Activated CD4-positive, alpha-beta T cell treated with anti-CD3 and anti-CD28 coated beads for 36 hours (primary cell): ENCODE measurements around the gene ECI1. TPM values are rescaled to one million over a fixed set of nuclear protein-coding genes. Genes with fewer than 3 reads are reported as not detected.
"Not testable (repeated sequence)": the region's sequence is repeated elsewhere in the genome, so short reads cannot be mapped to it uniquely, and the experiment has no call there.

Source experiments
- ATAC-seq: fragments of 200-7000 bp; cut with Tn5 transposase; one replicate; pipeline ENCODE4 v1.10.0; 2021; ENCODE audit warnings: mild to moderate bottlenecking, moderate library complexity
- CTCF ChIA-PET: fragments of 350-600 bp; sonication (Branson Sonifier 250); formaldehyde crosslinking; loops from one replicate; lab custom pipeline; 2021; ENCODE audit warnings: antibody characterized with exemption; lab: Charles Lee
- POLR2A ChIA-PET: fragments of 350-600 bp; sonication (Branson Sonifier 250); formaldehyde crosslinking; loops from one replicate; lab custom pipeline; 2021; ENCODE audit warnings: antibody characterized with exemption, inconsistent platforms; lab: Charles Lee
- DNase-seq: peaks from one replicate; pipeline ENCODE4 v3.0.0-alpha.2; 2020
- H3K27ac Mint-ChIP-seq: one replicate; pipeline ENCODE4 v1.8.0; 2021; ENCODE audit warnings: mixed read lengths
- H3K27me3 Mint-ChIP-seq: one replicate; pipeline ENCODE4 v1.8.0; 2021; ENCODE audit warnings: mixed read lengths
- H3K36me3 Mint-ChIP-seq: one replicate; pipeline ENCODE4 v1.8.0; 2021; ENCODE audit warnings: low read depth, mixed read lengths
- H3K4me1 Mint-ChIP-seq: one replicate; pipeline ENCODE4 v1.8.0; 2021; ENCODE audit warnings: mixed read lengths
- H3K4me3 Mint-ChIP-seq: one replicate; pipeline ENCODE4 v1.8.0; 2021; ENCODE audit warnings: mild to moderate bottlenecking, moderate library complexity, mixed read lengths
- H3K9me3 Mint-ChIP-seq: one replicate; pipeline ENCODE4 v1.8.0; 2021; ENCODE audit warnings: low read depth, mixed read lengths
- intact Hi-C, 2 experiments: fragments of 100-400 bp; cut with DNase I in 1 of 2; cut with micrococcal nuclease in 1 of 2; formaldehyde crosslinking; loops; one replicate each; pipeline versions ENCODE4 v1.14.2 to v1.15.1; 2022 to 2024; cut with DNase I, micrococcal nuclease
- total RNA-seq, 2 experiments: library from RNA; stranded (reverse); gene quantifications; one replicate each; pipeline ENCODE4 v1.2.3, GENCODE V29; 2021

The ECI1 gene
- total RNA-seq, 2 experiments from 2014 or later = 23.0 to 41.0 TPM

- CTCF ChIA-PET = interaction anchor here (0.6 to 0.7 kb wide), 2 partner anchors 16 to 306 kb away, joined by 3 to 4 read pairs; no protein-coding TSS in a partner anchor
- POLR2A ChIA-PET = interaction anchor here (1.1 kb wide), 1 partner anchor 51 kb away, joined by 3 read pairs; the partner anchor contains the start of gene TRAF7
- H3K27me3 Mint-ChIP-seq = no peaks in the 10 kb centered on the region
- peaks cover 16% of the 10 kb centered on the region for H3K4me1 Mint-ChIP-seq
- H3K9me3 Mint-ChIP-seq = no peaks in the 10 kb centered on the region
- peaks cover 23% of the 10 kb centered on the region for H3K36me3 Mint-ChIP-seq
- peak overlapping the region; percentile 83 for H3K4me3 Mint-ChIP-seq
- intact Hi-C loops = loop anchor here (5.0 to 10.0 kb wide), 5 partner anchors 50 to 592 kb away; partner anchors contain the start of genes CRAMP1 (in 1 of the 2), IFT140 (in 1 of the 2), NTN3 (in 1 of the 2) and RNPS1 (in 1 of the 2)
- DNase-seq = no peak
- peak overlapping the region; percentile 84 for H3K27ac Mint-ChIP-seq
- ATAC-seq = no peak
Observed at GRCh38 chr16:2206780-2207433, 44.5 kb downstream of the ECI1 start.

- no peaks in the 10 kb centered on the region for H3K9me3 Mint-ChIP-seq
- H3K4me3 Mint-ChIP-seq = peak overlapping the region; percentile 83
- H3K27me3 Mint-ChIP-seq = no peaks in the 10 kb centered on the region
- intact Hi-C loops = loop anchor here (5.0 to 10.0 kb wide), 5 partner anchors 49 to 592 kb away; partner anchors contain the start of genes CRAMP1 (in 1 of the 2), IFT140 (in 1 of the 2), NTN3 (in 1 of the 2) and RNPS1 (in 1 of the 2)
- peaks cover 16% of the 10 kb centered on the region for H3K4me1 Mint-ChIP-seq
- H3K27ac Mint-ChIP-seq = peak overlapping the region; percentile 84
- ChIA-PET POLR2A (interaction anchor here (1.1 kb wide), 1 partner anchor 51 kb away, joined by 3 read pairs; the partner anchor contains the start of gene TRAF7), CTCF (interaction anchor here (0.6 to 0.7 kb wide), 2 partner anchors 16 to 306 kb away, joined by 3 to 4 read pairs; no protein-coding TSS in a partner anchor)
- ATAC-seq = no peak
- DNase-seq = no peak
- peaks cover 20% of the 10 kb centered on the region for H3K36me3 Mint-ChIP-seq
Observed at GRCh38 chr16:2206420-2206779, 45.0 kb downstream of the ECI1 start.

GRCh38 chr16:2205967-2206313 is 45.4 kb downstream of the ECI1 start:
- H3K9me3 Mint-ChIP-seq = no peaks in the 10 kb centered on the region
- intact Hi-C loops = loop anchor here (1.0 to 10.0 kb wide), 19 partner anchors 8 to 591 kb away; partner anchors contain the start of genes E4F1 (in 2 of the 2), RNPS1 (in 2 of the 2), TRAF7 (in 2 of the 2) and ABCA3 (in 1 of the 2)
- CTCF ChIA-PET = interaction anchor here (0.7 kb wide), 1 partner anchor 307 kb away, joined by 4 read pairs; no protein-coding TSS in a partner anchor

GRCh38 chr16:2205104-2205966 is 46.1 kb downstream of the ECI1 start, which contains the start of gene MLST8:
Gene MLST8, plus strand, starts transcription at chr16:2205454. Its CDS starts 632 bp downstream, at chr16:2206086.
- H3K4me1 Mint-ChIP-seq = peaks cover 16% of the 10 kb centered on the region
- peak; percentile 84 for ATAC-seq
- DNase-seq = peak; percentile 92
- peak within 1 kb of the TSS; percentile 83 for H3K4me3 Mint-ChIP-seq
- POLR2A ChIA-PET = no interaction called here
- CTCF ChIA-PET = no interaction called here
- H3K27ac Mint-ChIP-seq = peak within 1 kb of the TSS; percentile 84
- H3K27me3 Mint-ChIP-seq = no peaks in the 10 kb centered on the region
- intact Hi-C loops = loop anchor here (1.0 to 10.0 kb wide), 19 partner anchors 9 to 591 kb away; partner anchors contain the start of genes E4F1 (in 2 of the 2), RNPS1 (in 2 of the 2), TRAF7 (in 2 of the 2) and ABCA3 (in 1 of the 2)
- H3K36me3 Mint-ChIP-seq = peaks cover 18% of the 10 kb centered on the region
- no peaks in the 10 kb centered on the region for H3K9me3 Mint-ChIP-seq

More at GRCh38 chr16:2205967-2206313, 45.4 kb downstream of the ECI1 start:
- peak; percentile 27 for ATAC-seq
- POLR2A ChIA-PET = interaction anchor here (1.1 kb wide), 1 partner anchor 50 kb away, joined by 3 read pairs; the partner anchor contains the start of gene TRAF7
- peak overlapping the region; percentile 83 for H3K4me3 Mint-ChIP-seq
- H3K27me3 Mint-ChIP-seq = no peaks in the 10 kb centered on the region
- peaks cover 16% of the 10 kb centered on the region for H3K4me1 Mint-ChIP-seq
- DNase-seq = no peak
- H3K27ac Mint-ChIP-seq = peak overlapping the region; percentile 84
- peaks cover 20% of the 10 kb centered on the region for H3K36me3 Mint-ChIP-seq

- Mint-ChIP-seq H3K9me3 (no peaks in the 10 kb centered on the region), H3K36me3 (peaks cover 17% of the 10 kb centered on the region), H3K4me1 (peaks cover 16% of the 10 kb centered on the region), H3K4me3 (peak overlapping the region; percentile 83), H3K27me3 (no peaks in the 10 kb centered on the region), H3K27ac (peak overlapping the region; percentile 63)
- intact Hi-C loops = loop anchor here (1.0 to 10.0 kb wide), 19 partner anchors 10 to 590 kb away; partner anchors contain the start of genes E4F1 (in 2 of the 2), RNPS1 (in 2 of the 2), TRAF7 (in 2 of the 2) and ABCA3 (in 1 of the 2)
- CTCF ChIA-PET = interaction anchor here (0.5 to 1.9 kb wide), 5 partner anchors 10 to 1571 kb away, joined by 3 to 9 read pairs (median 4); partner anchors contain the start of gene PGP
- DNase-seq (no peak), ATAC-seq (no peak)
- POLR2A ChIA-PET = no interaction called here
Observed at GRCh38 chr16:2204416-2205103, 46.8 kb downstream of the ECI1 start.

GRCh38 chr16:2203119-2203688 is 48.2 kb downstream of the ECI1 start:
- intact Hi-C loops = loop anchor here in 1 of 2 experiments (10.0 kb wide), 1 partner anchor 588 kb away; the partner anchor contains the start of genes CRAMP1 and IFT140
- H3K27ac Mint-ChIP-seq, H3K9me3 Mint-ChIP-seq, H3K27me3 Mint-ChIP-seq, POLR2A ChIA-PET, DNase-seq, ATAC-seq: not testable (repeated sequence)
- peaks cover 17% of the 10 kb centered on the region for H3K36me3 Mint-ChIP-seq
- CTCF ChIA-PET = interaction anchor here (0.7 to 1.9 kb wide), 3 partner anchors 8 to 182 kb away, joined by 3 to 9 read pairs (median 5); partner anchors contain the start of gene PGP
- peak overlapping the region; percentile 83 for H3K4me3 Mint-ChIP-seq
- H3K4me1 Mint-ChIP-seq = peaks cover 16% of the 10 kb centered on the region

GRCh38 chr16:2200313-2200712 is 51.1 kb downstream of the ECI1 start:
- no peak for ATAC-seq
- no peak for DNase-seq
- no peaks in the 10 kb centered on the region for H3K9me3 Mint-ChIP-seq
- ChIA-PET POLR2A (no interaction called here), CTCF (no interaction called here)
- H3K4me1 Mint-ChIP-seq = peaks cover 5% of the 10 kb centered on the region
- intact Hi-C loops = loop anchor here in 1 of 2 experiments (10.0 kb wide), 1 partner anchor 586 kb away; the partner anchor contains the start of genes CRAMP1 and IFT140
- H3K4me3 Mint-ChIP-seq = no peak overlapping the region
- H3K27ac Mint-ChIP-seq = no peak overlapping the region
- peaks cover 16% of the 10 kb centered on the region for H3K27me3 Mint-ChIP-seq
- H3K36me3 Mint-ChIP-seq = no peaks in the 10 kb centered on the region

GRCh38 chr16:2199621-2200139 is 51.7 kb downstream of the ECI1 start:
- DNase-seq (no peak), ATAC-seq (no peak)
- CTCF ChIA-PET = no interaction called here
- Mint-ChIP-seq H3K9me3 (no peaks in the 10 kb centered on the region), H3K4me3 (no peak overlapping the region), H3K27me3 (peaks cover 23% of the 10 kb centered on the region), H3K4me1 (peaks cover 10% of the 10 kb centered on the region), H3K27ac (no peak overlapping the region), H3K36me3 (no peaks in the 10 kb centered on the region)
- POLR2A ChIA-PET = no interaction called here
- intact Hi-C loops = loop anchor here in 1 of 2 experiments (5.0 to 10.0 kb wide), 2 partner anchors 288 to 585 kb away; partner anchors contain the start of genes CRAMP1 and IFT140

GRCh38 chr16:2199095-2199494 is 52.3 kb downstream of the ECI1 start:
- ChIA-PET POLR2A (no interaction called here), CTCF (no interaction called here)
- peaks cover 23% of the 10 kb centered on the region for H3K27me3 Mint-ChIP-seq
- intact Hi-C loops = loop anchor here in 1 of 2 experiments (5.0 kb wide), 1 partner anchor 288 kb away; no protein-coding TSS in a partner anchor
- DNase-seq = no peak
- no peak for ATAC-seq
- H3K4me3 Mint-ChIP-seq = no peak overlapping the region
- H3K4me1 Mint-ChIP-seq = peaks cover 5% of the 10 kb centered on the region
- no peaks in the 10 kb centered on the region for H3K36me3 Mint-ChIP-seq
- no peak overlapping the region for H3K27ac Mint-ChIP-seq
- no peaks in the 10 kb centered on the region for H3K9me3 Mint-ChIP-seq
